Measurements from ENCODE around the gene PRM3. TPM values are rescaled to one million over a fixed set of nuclear protein-coding genes. Genes with fewer than 3 reads are reported as not detected.

The PRM3 gene
- total and polyA plus RNA-seq, 2 of the 8 experiments (the other 6 are each of a cell fraction or from before 2014, with no cell fraction given), result not detected

- TF ChIP-seq CBX8 (IDR thresholded peaks at IDR 0.05; ENCODE audit: borderline replicate concordance, low read depth, low read length) (no peak), RAD21 (IDR thresholded peaks at IDR 0.05 in 1 of 2, conservative IDR thresholded peaks at IDR 0.05 in 1 of 2; ENCODE audit: low read depth in 2 of 2, low read length in 2 of 2) (no peak), SIX5 (IDR thresholded peaks at IDR 0.05; ENCODE audit: low read depth, low read length) (no peak), KDM4A (IDR thresholded peaks at IDR 0.05; ENCODE audit: low read depth, low read length, severe bottlenecking) (no peak), TAF1 (IDR thresholded peaks at IDR 0.05; ENCODE audit: low read depth, low read length) (no peak), SIN3A (conservative IDR thresholded peaks at IDR 0.05 in 1 of 2, IDR thresholded peaks at IDR 0.05 in 1 of 2; ENCODE audit: low read depth in 1 of 2, low read length in 2 of 2) (no peak)
Observed at GRCh38 chr16:11292076-11292748, 18.8 kb upstream of the PRM3 start (continued).
